CD1c-positive myeloid dendritic cell (primary cell): ENCODE measurements around the gene KATNAL1.
A peak's percentile ranks its signal among the peaks of the same experiment; 100 is the strongest.

Source experiments
- DNase-seq: peaks from one replicate; pipeline ENCODE4 v3.0.0-alpha.2; 2016; ENCODE audit errors: extremely low spot score

Gene KATNAL1

DNA sequence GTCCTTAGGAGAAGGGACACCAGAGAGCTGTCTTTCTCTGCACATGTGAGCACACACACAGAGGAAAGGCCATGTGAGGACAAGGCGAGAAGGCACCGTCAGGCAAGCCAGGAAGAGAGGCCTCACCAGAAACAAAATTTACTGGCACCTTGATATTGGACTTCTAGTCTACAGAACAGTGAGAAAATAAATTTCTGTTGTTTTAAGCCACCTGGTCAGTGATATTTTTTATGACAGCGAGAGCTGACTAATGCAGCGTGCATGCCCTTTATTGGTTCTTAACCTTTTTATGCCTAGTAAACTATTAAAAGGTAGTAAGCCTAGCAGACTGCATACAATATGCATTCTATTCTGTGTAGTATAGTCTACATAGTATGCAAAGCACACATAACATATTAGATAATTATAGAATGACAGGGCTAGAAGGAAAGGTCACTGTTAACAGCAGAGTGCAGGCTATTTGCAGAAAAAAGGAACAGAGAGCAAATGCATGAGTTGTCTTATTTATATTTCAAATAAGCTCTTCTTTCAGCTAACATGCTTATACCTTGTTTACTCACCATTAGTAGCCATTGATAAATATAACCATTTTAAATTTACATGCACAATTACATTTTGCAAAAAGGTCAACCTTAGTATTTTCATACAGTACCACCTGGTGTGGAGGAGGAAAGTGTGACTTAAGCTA lies 25.2 kb upstream of the KATNAL1 start:
- DNase-seq, result no peak

DNA sequence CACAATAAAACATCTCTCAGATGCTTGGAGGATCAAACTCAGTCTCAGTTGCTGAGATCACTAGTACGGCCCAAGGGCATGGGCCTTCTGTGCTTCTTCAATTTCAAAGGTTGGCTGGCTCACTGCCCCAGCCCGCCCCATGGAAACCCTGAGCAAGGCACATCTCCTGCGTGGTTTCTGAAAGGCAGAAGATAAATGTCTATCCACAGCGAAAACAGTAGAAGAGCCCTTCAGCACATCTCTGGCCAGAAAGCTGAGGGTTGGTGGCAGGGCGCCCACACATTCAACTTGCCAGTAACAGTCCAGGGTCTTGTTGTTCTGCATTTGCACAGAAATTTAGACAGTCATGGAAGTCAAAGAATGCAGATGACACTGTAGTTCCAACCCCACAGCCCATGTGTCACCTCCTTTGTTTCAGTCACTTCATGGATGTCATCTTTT lies 24.0 kb upstream of the KATNAL1 start:
- no peak for DNase-seq

DNA sequence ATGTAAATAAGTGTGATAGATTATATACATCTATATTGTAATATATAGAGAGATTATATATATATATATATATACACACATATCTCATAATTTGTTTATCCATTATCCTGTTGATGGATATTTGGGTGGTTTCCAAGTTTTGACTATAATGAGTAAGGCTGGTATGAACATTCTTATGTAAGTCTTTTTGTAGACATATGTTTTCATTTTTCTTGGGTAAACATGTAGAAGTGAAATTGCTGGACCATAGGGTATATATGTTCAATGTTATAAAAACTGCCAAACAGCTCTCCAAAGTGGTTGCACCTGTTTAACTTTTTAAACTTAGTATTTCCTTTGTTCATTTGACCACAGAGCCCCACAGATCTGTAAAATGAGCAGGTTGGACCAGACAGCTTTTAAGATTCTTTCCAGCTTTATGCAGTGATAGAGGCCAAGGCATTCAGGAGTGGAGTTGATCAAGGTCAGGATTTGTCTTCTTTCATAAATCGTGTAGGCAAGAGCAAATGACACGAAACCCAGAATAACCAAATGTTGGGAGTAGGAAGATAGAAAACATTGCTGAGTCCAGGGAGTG lies 21.7 kb upstream of the KATNAL1 start:
- DNase-seq, result no peak

DNA sequence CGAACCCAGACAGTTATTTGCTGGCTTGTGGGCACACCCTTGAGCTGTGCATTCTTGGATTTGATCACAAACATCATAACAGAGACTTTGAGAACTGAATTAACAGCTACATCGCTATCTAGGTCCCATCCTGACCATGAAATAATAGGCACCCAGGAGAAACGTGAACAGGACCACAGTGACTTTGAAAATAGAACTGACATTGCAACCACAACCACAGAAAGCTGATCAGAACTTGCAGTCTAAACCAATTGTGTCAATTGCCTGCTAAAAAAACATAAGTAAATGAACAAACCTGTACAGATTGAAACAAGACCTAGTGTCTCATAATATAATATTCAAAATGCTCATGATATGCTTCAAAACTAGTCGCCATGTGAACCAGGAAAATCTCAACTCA lies 18.3 kb upstream of the KATNAL1 start:
- DNase-seq, result no peak

DNA sequence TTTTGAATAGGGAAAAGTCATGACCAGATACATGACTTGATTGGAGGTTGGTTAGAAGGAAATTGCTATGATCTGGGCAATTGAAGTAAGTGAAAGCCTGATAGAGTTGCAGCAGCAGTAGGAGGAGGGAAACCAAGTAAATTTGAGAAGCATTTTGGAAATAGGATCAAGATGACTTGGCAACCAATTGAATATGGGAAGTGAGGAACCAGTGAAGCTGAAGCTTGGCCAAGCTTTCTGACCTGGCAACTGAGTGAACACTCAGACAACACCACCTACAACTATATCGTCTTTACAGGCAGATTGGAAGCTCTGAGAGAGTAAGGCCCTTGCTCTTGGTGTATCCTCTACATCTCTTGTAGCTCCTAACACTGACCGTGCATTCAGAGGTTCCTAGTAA lies 16.2 kb upstream of the KATNAL1 start:
- peak; percentile 38 for DNase-seq

DNA sequence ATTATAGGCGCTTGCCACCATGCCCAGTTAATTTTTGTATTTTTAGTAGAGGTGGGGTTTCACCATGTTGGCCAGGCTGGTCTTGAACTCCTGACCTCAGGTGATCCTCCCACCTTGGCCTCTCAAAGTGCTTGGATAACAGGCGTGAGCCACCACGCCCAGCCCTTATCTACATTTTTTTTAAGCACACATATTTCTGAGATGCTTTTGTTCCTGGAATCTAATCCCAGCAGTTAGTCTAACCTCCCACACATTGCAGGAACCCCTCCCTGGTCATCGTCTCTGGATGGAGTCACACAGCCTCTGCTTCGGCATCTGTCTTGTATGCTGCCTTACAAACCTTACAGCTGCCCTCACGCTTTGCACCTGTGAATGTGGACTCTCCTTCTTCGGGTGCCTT lies 15.1 kb upstream of the KATNAL1 start:
- DNase-seq, result no peak

DNA sequence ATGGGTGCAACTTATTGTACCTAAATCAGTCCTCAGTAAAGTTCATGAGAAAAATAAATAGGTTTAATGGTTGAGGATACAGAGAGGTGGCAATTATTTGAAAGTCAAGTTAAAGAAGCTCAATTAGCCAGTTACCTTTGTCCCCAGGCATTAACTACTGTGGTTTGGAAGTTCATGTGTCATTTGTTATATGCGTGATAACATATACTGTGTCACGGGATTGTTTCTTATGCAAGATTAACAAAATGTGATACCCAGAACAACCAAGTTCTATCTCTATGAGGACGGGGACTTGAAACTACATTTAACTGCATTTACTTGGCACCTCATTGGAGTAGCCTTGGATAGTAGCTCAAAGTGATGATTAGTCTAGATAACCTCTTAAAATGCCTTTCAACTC lies 13.9 kb upstream of the KATNAL1 start:
- no peak for DNase-seq

DNA sequence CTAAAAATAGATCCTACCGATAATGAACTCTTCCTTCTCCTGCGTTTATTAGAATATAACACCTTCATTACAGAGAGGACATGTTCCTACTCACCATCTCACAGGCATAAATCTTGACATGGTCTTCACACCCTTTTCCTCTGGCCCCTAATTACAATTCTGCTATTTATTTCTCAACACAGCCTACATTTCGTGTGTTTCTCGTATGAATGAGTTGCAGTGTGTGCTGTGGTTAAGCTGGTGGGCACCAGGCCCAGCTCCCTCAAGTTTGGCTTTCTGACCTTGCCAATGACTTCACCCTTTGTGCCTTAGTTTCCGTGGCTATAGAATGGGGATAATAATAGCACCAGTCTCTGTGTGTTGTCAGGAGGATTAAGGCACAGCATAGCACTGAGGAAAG lies 12.3 kb upstream of the KATNAL1 start:
- no peak for DNase-seq

DNA sequence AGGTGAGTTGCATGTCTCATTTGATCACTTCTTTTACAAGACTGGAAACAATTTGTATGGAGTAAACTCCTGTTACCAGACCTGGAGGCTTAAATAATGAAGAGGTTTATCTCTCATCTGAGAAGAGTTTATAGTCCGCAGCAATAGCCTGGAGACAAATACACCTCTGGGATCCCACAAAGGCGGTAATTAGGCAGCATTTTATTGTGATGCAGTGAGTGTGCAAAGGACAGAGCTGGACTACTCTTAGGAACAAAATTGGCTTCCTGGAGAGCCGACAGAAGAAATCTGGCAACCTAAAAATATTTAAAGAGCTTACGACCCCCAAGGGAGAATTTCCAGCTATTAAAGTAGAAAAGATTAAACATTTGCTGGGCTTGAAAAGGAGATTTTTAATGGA lies 11.8 kb upstream of the KATNAL1 start:
- no peak for DNase-seq

DNA sequence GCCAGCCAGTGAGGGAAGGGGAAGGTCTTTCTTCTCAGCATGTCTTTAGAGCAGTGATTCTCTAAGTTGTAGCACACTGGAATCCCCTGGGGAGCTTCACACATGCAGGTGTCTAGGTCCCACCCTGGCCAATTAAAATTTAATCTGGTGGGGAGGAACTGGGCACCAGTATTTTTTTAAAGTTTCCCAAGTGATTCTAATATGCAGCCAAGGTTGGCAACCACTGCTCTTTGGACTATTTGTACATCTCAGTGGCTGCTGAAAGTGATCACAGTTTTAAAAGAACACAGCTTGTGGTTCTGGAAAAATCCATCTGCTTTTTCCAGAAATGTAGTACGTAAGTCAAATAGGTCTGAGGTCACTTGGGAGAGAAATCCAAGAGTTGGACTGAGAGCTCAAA lies 10.7 kb upstream of the KATNAL1 start:
- DNase-seq, result no peak

DNA sequence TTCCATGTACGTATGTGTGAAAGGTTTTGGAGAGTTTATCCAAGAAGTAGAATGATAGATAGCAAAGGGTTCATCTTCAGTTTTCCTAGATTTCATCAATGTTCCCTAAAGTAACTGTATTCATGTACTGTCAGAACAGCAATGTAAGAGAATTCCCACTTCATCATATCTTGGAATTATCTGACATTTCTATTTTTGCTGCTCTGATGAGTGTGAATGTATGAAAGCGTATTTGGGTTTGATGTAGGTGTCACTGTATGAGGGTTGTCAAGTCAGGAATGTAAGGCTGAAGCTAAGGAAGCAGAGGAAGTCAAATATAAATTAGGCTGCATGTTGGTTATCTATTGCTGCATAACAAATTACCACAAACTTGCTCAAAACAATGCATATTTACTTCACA lies 7.2 kb upstream of the KATNAL1 start:
- no peak for DNase-seq

DNA sequence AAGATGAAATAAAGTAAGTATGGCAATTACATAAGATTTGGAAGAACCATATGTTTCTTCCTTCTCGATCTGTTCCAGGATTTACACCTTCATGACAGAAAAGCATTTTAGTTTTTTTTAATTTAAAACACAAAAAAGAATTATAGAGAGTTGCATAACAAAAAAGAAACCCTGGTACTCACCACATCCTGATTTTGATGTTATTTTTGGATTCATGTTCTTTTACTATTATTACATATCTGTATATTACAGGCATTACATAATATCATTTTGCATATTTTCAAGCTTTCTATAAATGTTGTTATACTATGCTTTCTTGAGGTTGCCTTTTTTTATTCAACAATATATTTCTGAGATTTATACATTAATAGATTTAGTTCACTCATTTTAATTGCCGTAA lies 6.7 kb upstream of the KATNAL1 start:
- no peak for DNase-seq

DNA sequence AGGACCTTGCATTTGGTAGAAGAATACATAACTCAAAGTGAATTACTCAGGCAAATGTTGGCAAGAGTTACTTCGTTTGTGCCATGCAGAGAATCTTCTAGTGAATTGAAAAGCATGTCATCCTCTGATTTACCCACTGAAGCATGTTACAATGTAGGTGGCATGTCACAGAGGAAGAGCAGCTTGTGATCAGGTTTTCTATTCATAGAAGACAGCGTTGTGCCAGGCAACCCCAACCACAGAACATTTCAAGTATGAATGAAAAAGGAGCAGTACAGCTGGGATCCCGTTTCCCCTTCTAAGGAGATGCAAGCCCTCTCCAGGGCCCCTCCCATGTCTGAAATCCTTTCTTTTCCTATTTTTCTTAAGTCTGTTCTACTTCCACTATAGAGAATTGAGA lies 6.0 kb upstream of the KATNAL1 start:
- peak; percentile 5 for DNase-seq

DNA sequence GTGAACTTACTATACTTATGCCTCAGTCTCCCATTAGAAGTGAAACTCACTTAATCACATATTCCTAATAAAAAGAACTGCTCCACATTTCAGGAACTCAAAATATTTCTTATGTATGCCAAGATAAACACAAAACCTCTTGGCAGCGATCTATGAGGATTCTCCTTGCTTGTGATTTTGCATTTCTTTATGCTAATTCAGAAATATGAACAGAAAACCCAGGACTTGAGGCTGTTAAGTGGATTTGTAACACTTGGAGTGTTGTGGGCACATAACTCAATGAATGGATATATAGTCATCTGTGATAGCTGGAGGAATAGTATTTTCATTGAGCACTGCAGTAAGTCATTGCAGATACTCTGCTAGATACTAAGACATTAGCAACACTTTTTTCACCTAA lies 5.6 kb upstream of the KATNAL1 start:
- no peak for DNase-seq

DNA sequence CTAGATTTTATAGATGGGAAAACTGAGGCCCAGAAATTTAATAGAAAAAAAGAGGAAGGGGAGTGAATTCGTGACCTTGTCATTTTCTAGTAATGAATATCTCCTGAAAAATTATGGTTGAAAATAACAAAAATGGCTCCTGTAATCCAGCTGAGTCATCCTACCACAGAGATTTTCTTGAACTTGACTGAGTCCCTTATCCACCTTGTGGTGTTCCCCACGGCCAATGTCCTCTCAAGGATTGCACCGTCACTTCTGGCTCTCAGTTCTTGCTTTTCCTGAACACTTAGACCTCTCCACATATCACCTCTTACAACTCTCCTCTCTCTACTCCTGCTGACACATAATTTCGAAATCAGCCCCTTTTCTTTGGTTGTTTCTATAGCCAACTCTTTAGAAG lies 1.2 kb upstream of the KATNAL1 start:
- DNase-seq, result peak; percentile 70

DNA sequence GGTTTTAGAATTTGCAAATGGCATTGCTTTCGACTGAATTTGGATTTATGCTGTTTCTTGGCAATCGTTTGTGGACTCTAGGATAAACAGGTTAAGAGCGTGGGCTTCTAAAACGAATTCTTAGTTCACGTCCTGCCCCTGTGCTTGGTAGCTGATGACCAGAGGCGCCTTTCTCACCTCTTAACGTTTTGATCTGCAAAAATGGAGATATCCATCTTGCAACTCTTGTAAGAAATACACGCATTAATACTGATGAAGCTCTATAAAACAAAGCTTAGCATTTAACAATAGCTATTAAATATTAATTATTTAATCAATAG lies 580 bp upstream of the KATNAL1 start:
- DNase-seq, result no peak

DNA sequence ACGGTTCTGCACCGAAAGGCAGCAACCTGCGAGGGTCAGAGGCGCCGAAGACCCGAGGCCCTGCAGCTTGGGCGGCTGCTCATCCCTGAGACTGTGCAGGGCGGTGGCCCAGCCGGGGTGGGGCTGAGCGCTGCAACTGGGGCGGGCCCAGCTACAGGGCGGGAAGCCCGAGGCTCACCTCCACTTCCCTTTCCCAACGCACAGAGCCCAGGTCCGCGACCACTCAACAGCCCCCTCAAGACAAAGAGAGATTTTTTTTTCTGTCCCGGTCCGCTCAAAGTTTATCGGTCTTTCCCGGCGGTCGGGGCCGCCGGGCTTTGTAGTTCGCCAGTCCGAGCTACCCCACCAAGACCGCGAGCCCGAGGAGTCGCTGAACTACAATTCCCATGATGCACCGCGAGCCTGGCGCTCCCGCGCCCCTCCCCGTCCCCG lies 573 bp downstream of the KATNAL1 start:
- DNase-seq, result peak; percentile 94

DNA sequence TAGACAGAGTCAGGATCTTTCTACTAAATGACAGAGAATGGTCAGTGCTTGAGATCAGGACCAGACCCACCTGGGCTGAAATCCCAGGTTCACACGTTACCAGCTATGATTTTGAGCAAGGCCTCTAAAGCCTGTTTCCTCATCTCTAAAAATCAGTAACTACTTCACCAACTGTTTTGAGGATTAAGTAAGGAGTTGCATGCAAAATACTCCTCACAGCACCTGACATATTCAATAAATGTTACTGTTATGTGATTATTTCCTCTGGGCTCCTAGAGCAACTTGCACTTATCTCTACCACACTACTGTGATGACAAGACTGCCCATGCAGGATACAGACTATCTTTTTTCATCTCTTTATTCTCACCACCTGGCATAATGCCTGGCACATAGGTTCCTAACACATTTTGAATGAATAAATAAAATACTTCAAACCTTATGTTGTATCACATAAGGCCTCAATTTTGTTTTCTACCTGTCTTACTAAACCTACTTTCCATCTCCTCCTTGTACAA lies 1.8 kb downstream of the KATNAL1 start:
- DNase-seq, result no peak

DNA sequence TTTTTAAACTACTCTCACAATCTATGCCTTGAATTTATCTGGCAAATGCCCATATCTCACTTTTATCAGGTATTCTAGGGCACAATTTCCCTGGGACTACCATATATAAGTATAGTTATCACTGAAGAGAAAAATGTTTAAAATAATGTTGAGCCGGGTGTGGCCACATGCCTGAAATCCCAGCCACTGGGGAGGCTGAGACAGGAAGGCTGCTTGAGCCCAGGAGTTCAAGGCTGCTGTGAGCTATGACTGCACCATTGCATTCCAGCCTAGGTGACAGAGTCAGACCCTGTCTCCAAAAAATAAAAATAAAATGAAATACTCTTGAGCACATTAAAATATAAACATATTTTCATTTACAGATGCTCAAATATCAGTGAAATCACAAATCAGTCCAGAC lies 4.1 kb downstream of the KATNAL1 start:
- no peak for DNase-seq

DNA sequence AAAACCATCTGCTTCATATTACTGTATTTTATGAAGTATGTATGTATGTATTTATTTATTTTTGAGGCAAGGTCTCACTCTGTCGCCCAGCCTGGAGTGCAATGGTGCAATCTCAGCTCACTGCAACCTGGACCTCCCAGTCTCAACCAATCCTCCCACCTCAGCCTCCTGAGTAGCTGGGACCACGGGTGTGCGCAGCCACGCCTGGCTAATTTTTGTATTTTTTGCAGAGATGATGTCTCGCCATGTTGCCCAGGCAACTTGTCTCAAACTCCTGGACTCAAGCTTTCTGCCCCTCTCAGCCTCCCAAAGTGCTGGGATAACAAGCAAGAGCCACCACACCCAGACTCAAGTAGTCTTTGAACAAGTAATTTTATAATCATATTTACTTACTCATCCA lies 5.5 kb downstream of the KATNAL1 start:
- no peak for DNase-seq

DNA sequence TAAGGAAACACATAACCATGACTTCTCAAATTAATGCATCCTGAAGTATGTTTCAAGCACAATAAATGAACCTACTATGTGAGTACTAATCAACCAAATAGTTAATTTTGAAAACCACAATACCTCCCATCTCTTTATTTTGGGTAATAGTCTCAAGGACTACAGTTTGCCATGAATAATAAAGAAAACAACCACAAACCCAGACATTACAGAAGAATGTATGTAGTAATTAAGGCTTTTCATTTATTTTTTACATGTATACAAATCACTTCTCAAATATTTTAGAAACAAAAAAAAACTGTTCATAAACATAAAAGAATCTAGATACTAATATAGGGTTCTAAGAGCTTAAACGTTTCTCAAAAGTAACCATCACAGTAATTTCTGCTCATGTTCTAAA lies 6.8 kb downstream of the KATNAL1 start:
- no peak for DNase-seq

DNA sequence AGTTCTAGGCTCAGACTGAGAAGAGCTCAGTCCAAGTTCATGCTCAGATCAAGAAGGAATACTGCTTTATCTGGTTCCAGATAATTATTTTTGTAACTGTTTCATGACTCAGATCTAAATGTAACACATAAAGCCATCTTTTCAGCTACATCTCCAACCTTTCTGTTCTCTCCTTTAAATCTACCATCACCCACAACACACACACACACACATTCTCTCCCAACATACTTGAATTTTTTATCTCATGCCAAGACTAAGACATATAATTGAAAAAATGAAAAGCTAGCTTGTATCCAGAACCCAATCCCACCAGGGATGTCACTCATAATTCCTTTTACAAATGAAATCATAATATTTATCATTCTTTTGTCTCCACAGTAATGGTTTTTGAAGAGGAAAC lies 7.6 kb downstream of the KATNAL1 start:
- no peak for DNase-seq

DNA sequence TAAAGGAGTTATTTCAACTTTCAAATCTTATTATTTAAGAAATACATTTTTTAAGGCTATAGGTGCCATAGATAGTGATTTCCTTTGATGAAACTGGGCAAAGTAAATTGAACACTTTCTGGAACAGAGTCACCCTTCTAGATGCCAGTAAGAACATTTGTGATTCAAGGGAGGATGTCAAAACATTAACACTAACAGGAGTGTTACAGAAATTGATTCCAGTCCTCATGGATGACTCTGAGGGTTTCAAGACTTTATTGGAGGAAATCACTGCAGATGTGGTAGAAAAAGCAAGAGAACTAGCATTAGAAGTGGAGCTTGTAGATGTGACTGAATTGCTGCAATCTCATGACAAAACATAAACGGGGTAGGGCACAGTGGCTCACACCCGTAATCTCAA lies 12.2 kb downstream of the KATNAL1 start:
- no peak for DNase-seq

DNA sequence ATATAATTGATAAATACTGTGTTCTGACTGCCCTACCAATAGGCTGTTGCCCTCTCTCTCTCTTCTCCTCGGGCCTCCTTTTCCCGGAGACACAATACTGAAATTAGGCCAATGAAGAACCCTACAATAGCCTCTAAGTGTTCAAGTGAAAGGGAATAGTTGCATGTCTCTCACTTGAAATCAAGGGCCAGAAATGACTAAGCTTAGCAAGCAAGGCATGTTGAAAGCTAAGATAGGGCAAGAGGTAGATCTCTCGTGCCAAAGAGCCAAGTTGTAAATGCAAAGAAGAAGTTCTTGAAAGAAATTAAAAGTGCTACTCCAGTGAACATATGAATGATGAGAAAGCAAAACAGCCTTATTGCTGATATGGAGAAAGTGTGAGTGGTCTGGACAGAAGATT lies 13.3 kb downstream of the KATNAL1 start:
- DNase-seq, result no peak
